WTC11 (cell line): ENCODE results near the gene LRRC7. TPM values are rescaled to one million over a fixed set of nuclear protein-coding genes. Genes with fewer than 3 reads are reported as not detected.

Source experiments
- ATAC-seq: fragments of 200-7000 bp; cut with Tn5 transposase; 2 replicates; pipeline ENCODE4 v1.10.0; 2021; ENCODE audit warnings: mild to moderate bottlenecking, moderate library complexity
- CTCF ChIA-PET: fragments of 300-600 bp; sonication (Branson Sonifier 250); formaldehyde crosslinking; loops from one replicate; lab custom pipeline; 2021; ENCODE audit warnings: antibody characterized with exemption; lab: Charles Lee
- POLR2A ChIA-PET: fragments of 350-600 bp; sonication (Branson Sonifier 250); formaldehyde crosslinking; loops from one replicate; lab custom pipeline; 2021; ENCODE audit warnings: antibody characterized with exemption; lab: Charles Lee
- DNase-seq: peaks from one replicate; pipeline ENCODE4 v3.0.0; 2021; ENCODE audit warnings: low spot score
- H3K27ac Mint-ChIP-seq: 2 replicates; pipeline ENCODE4 v1.8.0; 2021; ENCODE audit warnings: mixed read lengths
- H3K27me3 Mint-ChIP-seq: 2 replicates; pipeline ENCODE4 v1.8.0; 2021; ENCODE audit warnings: low read depth, mild to moderate bottlenecking, moderate library complexity, mixed read lengths
- H3K36me3 Mint-ChIP-seq: 2 replicates; pipeline ENCODE4 v1.8.0; 2021; ENCODE audit warnings: mixed read lengths
- H3K4me1 Mint-ChIP-seq: 2 replicates; pipeline ENCODE4 v1.8.0; 2022; ENCODE audit warnings: mixed read lengths
- H3K4me3 Mint-ChIP-seq: 2 replicates; pipeline ENCODE4 v1.8.0; 2021; ENCODE audit warnings: mild to moderate bottlenecking, moderate library complexity, mixed read lengths
- H3K9me3 Mint-ChIP-seq: 2 replicates; pipeline ENCODE4 v1.8.0; 2021; ENCODE audit warnings: mixed read lengths
- ATF1 ChIP-seq: sonication (generic); formaldehyde crosslinking; IDR thresholded peaks from 2 replicates; pipeline ENCODE4 v1.8.1; 2023; ENCODE audit warnings: mild to moderate bottlenecking, moderate library complexity, missing genetic modification reagents
- ATF2 ChIP-seq: sonication (generic); formaldehyde crosslinking; IDR thresholded peaks from 2 replicates; pipeline ENCODE4 v1.8.1; 2022; ENCODE audit warnings: low read depth, missing genetic modification reagents, borderline replicate concordance
- ATF6 ChIP-seq: sonication (generic); formaldehyde crosslinking; IDR thresholded peaks from 2 replicates; pipeline ENCODE4 v1.8.1; 2023; ENCODE audit warnings: mild to moderate bottlenecking, missing genetic modification reagents
- CBFB ChIP-seq: sonication (generic); formaldehyde crosslinking; IDR thresholded peaks from 2 replicates; pipeline ENCODE4 v1.8.1; 2022; ENCODE audit warnings: mild to moderate bottlenecking, low read depth, missing genetic modification reagents
- CDX4 ChIP-seq: fragments of 250-450 bp; sonication (Bioruptor Pico); IDR thresholded peaks from 2 replicates; pipeline ENCODE4 v1.9.0; 2021; ENCODE audit warnings: moderate library complexity, mild to moderate bottlenecking, inconsistent platforms, borderline replicate concordance
- CREB1 ChIP-seq: sonication (generic); formaldehyde crosslinking; IDR thresholded peaks from 2 replicates; pipeline ENCODE4 v1.8.0; 2023; ENCODE audit warnings: mild to moderate bottlenecking, missing genetic modification reagents
- EMX1 ChIP-seq: fragments of 250-450 bp; sonication (Bioruptor Pico); IDR thresholded peaks from 2 replicates; pipeline ENCODE4 v1.8.0; 2021; ENCODE audit warnings: mild to moderate bottlenecking
- ESRRA ChIP-seq: sonication (generic); formaldehyde crosslinking; IDR thresholded peaks from 2 replicates; pipeline ENCODE4 v1.8.1; 2022; ENCODE audit warnings: mild to moderate bottlenecking, missing genetic modification reagents, borderline replicate concordance
- FOXJ3 ChIP-seq: sonication (generic); formaldehyde crosslinking; IDR thresholded peaks from 2 replicates; pipeline ENCODE4 v1.9.0; 2021; ENCODE audit warnings: missing genetic modification reagents, mild to moderate bottlenecking, borderline replicate concordance
- FOXP1 ChIP-seq: sonication (generic); formaldehyde crosslinking; IDR thresholded peaks from 2 replicates; pipeline ENCODE4 v1.8.0; 2022; ENCODE audit warnings: missing genetic modification reagents, mild to moderate bottlenecking, moderate library complexity, borderline replicate concordance
- GTF2I ChIP-seq: fragments of 250-450 bp; sonication (Bioruptor Pico); conservative IDR thresholded peaks from 2 replicates; pipeline ENCODE4 v1.4.0; 2021; ENCODE audit warnings: mild to moderate bottlenecking
- HMGA2 ChIP-seq: fragments of 250-450 bp; sonication (Bioruptor Pico); IDR thresholded peaks from 2 replicates; pipeline ENCODE4 v1.4.0; 2021; ENCODE audit warnings: mild to moderate bottlenecking, moderate library complexity
- HMGXB4 ChIP-seq: sonication (generic); formaldehyde crosslinking; IDR thresholded peaks from 2 replicates; pipeline ENCODE4 v1.8.1; 2023; ENCODE audit warnings: mild to moderate bottlenecking, moderate library complexity, missing genetic modification reagents
- IRF2 ChIP-seq: sonication (generic); formaldehyde crosslinking; IDR thresholded peaks from 2 replicates; pipeline ENCODE4 v1.8.0; 2022; ENCODE audit warnings: low read depth, missing genetic modification reagents, borderline replicate concordance
- JUN ChIP-seq: sonication (generic); formaldehyde crosslinking; IDR thresholded peaks from 2 replicates; pipeline ENCODE4 v1.8.0; 2023; ENCODE audit warnings: mild to moderate bottlenecking, missing genetic modification reagents
- MXD4 ChIP-seq: fragments of 250-450 bp; sonication (Bioruptor Pico); IDR thresholded peaks from 2 replicates; pipeline ENCODE4 v1.8.0; 2021; ENCODE audit warnings: mild to moderate bottlenecking, moderate library complexity, borderline replicate concordance
- MYBL2 ChIP-seq: sonication (generic); formaldehyde crosslinking; IDR thresholded peaks from 2 replicates; pipeline ENCODE4 v1.8.1; 2023; ENCODE audit warnings: mild to moderate bottlenecking, moderate library complexity, missing genetic modification reagents
- NFATC4 ChIP-seq: fragments of 250-450 bp; sonication (Bioruptor Pico); IDR thresholded peaks from 2 replicates; pipeline ENCODE4 v1.9.0; 2021; ENCODE audit warnings: mild to moderate bottlenecking
- NFE2L1 ChIP-seq: sonication (generic); formaldehyde crosslinking; IDR thresholded peaks from 2 replicates; pipeline ENCODE4 v1.8.1; 2023; ENCODE audit warnings: missing genetic modification reagents
- NR2C2 ChIP-seq: sonication (generic); formaldehyde crosslinking; IDR thresholded peaks from 2 replicates; pipeline ENCODE4 v1.8.0; 2022; ENCODE audit warnings: mild to moderate bottlenecking, missing genetic modification reagents
- OVOL2 ChIP-seq: fragments of 250-450 bp; sonication (Bioruptor Pico); IDR thresholded peaks from 2 replicates; pipeline ENCODE4 v1.9.0; 2021; ENCODE audit warnings: mild to moderate bottlenecking, borderline replicate concordance
- TEAD1 ChIP-seq: sonication (generic); formaldehyde crosslinking; IDR thresholded peaks from 2 replicates; pipeline ENCODE4 v1.8.0; 2022; ENCODE audit warnings: mild to moderate bottlenecking, missing genetic modification reagents
- ZBTB43 ChIP-seq: sonication (generic); formaldehyde crosslinking; IDR thresholded peaks from 2 replicates; pipeline ENCODE4 v1.8.1; 2023; ENCODE audit warnings: mild to moderate bottlenecking, missing genetic modification reagents
- ZNF138 ChIP-seq: sonication (generic); formaldehyde crosslinking; conservative IDR thresholded peaks from 2 replicates; pipeline ENCODE4 v1.8.1; 2022; ENCODE audit warnings: mild to moderate bottlenecking, moderate library complexity, missing genetic modification reagents
- ZNF219 ChIP-seq: sonication (generic); formaldehyde crosslinking; IDR thresholded peaks from 2 replicates; pipeline ENCODE4 v1.8.0; 2023; ENCODE audit warnings: missing genetic modification reagents, mild to moderate bottlenecking, borderline replicate concordance
- ZNF396 ChIP-seq: fragments of 250-450 bp; sonication (Bioruptor Pico); IDR thresholded peaks from 2 replicates; pipeline ENCODE4 v1.8.0; 2021; ENCODE audit warnings: mild to moderate bottlenecking, moderate library complexity, borderline replicate concordance
- ZNF532 ChIP-seq: fragments of 250-450 bp; sonication (Bioruptor Pico); IDR thresholded peaks from 2 replicates; pipeline ENCODE4 v1.9.0; 2021; ENCODE audit warnings: mild to moderate bottlenecking, borderline replicate concordance
- total RNA-seq: library from RNA; stranded (reverse); gene quantifications from 3 replicates; pipeline ENCODE4 v1.2.3, GENCODE V29; 2021

Gene LRRC7
- total RNA-seq, 1 experiment from 2014 or later, result not detected

- H3K36me3 Mint-ChIP-seq, result no peaks in the 10 kb centered on the region
- CTCF ChIA-PET, result no interaction called here
- H3K27ac Mint-ChIP-seq, result no peak overlapping the region
- TF ChIP-seq FOXP1 (CRISPR knock-in tag), result no peak
- no peak for TF ChIP-seq ZNF396 (CRISPR knock-in tag)
- TF ChIP-seq ZNF219 (CRISPR knock-in tag), result no peak
- TF ChIP-seq HMGA2, result no peak
- no peak for TF ChIP-seq OVOL2
- TF ChIP-seq CREB1, result no peak
- no peak for TF ChIP-seq NR2C2 (CRISPR knock-in tag)
- no peak for TF ChIP-seq HMGXB4 (CRISPR knock-in tag)
- TF ChIP-seq ATF1 (CRISPR knock-in tag), result no peak
- TF ChIP-seq JUN (CRISPR knock-in tag), result no peak
- TF ChIP-seq ATF6 (CRISPR knock-in tag), result no peak
- TF ChIP-seq ESRRA (CRISPR knock-in tag), result no peak
- TF ChIP-seq TEAD1, result no peak
- no peak for TF ChIP-seq CBFB (CRISPR knock-in tag)
- no peak for TF ChIP-seq FOXJ3
- no peak for TF ChIP-seq MYBL2 (CRISPR knock-in tag)
- no peak for TF ChIP-seq NFE2L1 (CRISPR knock-in tag)
- no peak for TF ChIP-seq MXD4 (CRISPR knock-in tag)
- ATAC-seq (no peak), DNase-seq (no peak)
- peaks cover 4% of the 10 kb centered on the region; the same call in 1 of the 2 replicates for H3K4me1 Mint-ChIP-seq
- no peaks in the 10 kb centered on the region for H3K27me3 Mint-ChIP-seq
- H3K9me3 Mint-ChIP-seq, result no peaks in the 10 kb centered on the region
- POLR2A ChIA-PET, result no interaction called here
- H3K4me3 Mint-ChIP-seq, result no peak overlapping the region
These were observed 185.1 kb downstream of the LRRC7 start for GRCh38 chr1:69752831-69753230.

GRCh38 chr1:69754521-69754920 lies 186.8 kb downstream of the LRRC7 start:
- ChIA-PET POLR2A (no interaction called here), CTCF (no interaction called here)
- DNase-seq (no peak), ATAC-seq (no peak)
- no peaks in the 10 kb centered on the region for H3K9me3 Mint-ChIP-seq
- no peak overlapping the region for H3K27ac Mint-ChIP-seq
- TF ChIP-seq NFE2L1 (CRISPR knock-in tag), result no peak
- TF ChIP-seq ATF2 (CRISPR knock-in tag), result no peak
- no peak for TF ChIP-seq HMGA2
- TF ChIP-seq ZNF532 (CRISPR knock-in tag), result no peak
- TF ChIP-seq EMX1 (CRISPR knock-in tag), result no peak
- no peak for TF ChIP-seq GTF2I (CRISPR knock-in tag)
- no peak for TF ChIP-seq CDX4 (CRISPR knock-in tag)
- no peak for TF ChIP-seq IRF2 (CRISPR knock-in tag)
- no peak for TF ChIP-seq ZNF138 (CRISPR knock-in tag)
- no peak for TF ChIP-seq NFATC4 (CRISPR knock-in tag)
- no peak for TF ChIP-seq ZBTB43 (CRISPR knock-in tag)
- no peak for TF ChIP-seq JUN (CRISPR knock-in tag)
- H3K27me3 Mint-ChIP-seq, result no peaks in the 10 kb centered on the region
- no peaks in the 10 kb centered on the region for H3K36me3 Mint-ChIP-seq
- H3K4me1 Mint-ChIP-seq, result peaks cover 4% of the 10 kb centered on the region; the same call in 1 of the 2 replicates
- H3K4me3 Mint-ChIP-seq, result no peak overlapping the region
